ENCODE data around the gene TUBB3.
"Not testable (repeated sequence)": the region's sequence is repeated elsewhere in the genome, so short reads cannot be mapped to it uniquely, and the experiment has no call there.

The TUBB3 gene

GRCh38 chr16:89902980-89903379 is 20.2 kb upstream of the TUBB3 start:
- FAIRE-seq: no peak

GRCh38 chr16:89903908-89904515 is 19.1 kb upstream of the TUBB3 start:
- FAIRE-seq: no peak

- FAIRE-seq: no peak
These were observed 18.3 kb upstream of the TUBB3 start for GRCh38 chr16:89904606-89905510.

- FAIRE-seq: no peak
These were observed 17.5 kb upstream of the TUBB3 start for GRCh38 chr16:89905511-89906139.

- no peak for FAIRE-seq
These were observed 16.8 kb upstream of the TUBB3 start for GRCh38 chr16:89906140-89907025.

GRCh38 chr16:89907055-89907814 is 15.9 kb upstream of the TUBB3 start:
- no peak for FAIRE-seq

- FAIRE-seq: no peak
These were observed 14.9 kb upstream of the TUBB3 start for GRCh38 chr16:89908236-89908635.

- no peak for FAIRE-seq
These were observed 13.1 kb upstream of the TUBB3 start for GRCh38 chr16:89909777-89910716.

- no peak for FAIRE-seq
These were observed 12.3 kb upstream of the TUBB3 start for GRCh38 chr16:89910717-89911354.

- FAIRE-seq: no peak
These were observed 11.8 kb upstream of the TUBB3 start for GRCh38 chr16:89911375-89911774.

GRCh38 chr16:89912143-89912542 is 11.0 kb upstream of the TUBB3 start:
- no peak for FAIRE-seq

- FAIRE-seq: no peak
These were observed 10.5 kb upstream of the TUBB3 start for GRCh38 chr16:89912627-89913026.

- FAIRE-seq: no peak
These were observed 9.4 kb upstream of the TUBB3 start for GRCh38 chr16:89913408-89914387.

- FAIRE-seq: not testable (repeated sequence)
These were observed 8.4 kb upstream of the TUBB3 start for GRCh38 chr16:89914642-89915285.

GRCh38 chr16:89915303-89916232 is 7.6 kb upstream of the TUBB3 start:
- no peak for FAIRE-seq

GRCh38 chr16:89917773-89918452 is 5.2 kb upstream of the TUBB3 start:
- no peak for FAIRE-seq
